MM.1S (cell line): ENCODE measurements around the gene CYP17A1.

Experiments
- EZH2phosphoT487 ChIP-seq: fragments of 300-600 bp; sonication (generic); IDR thresholded peaks from 2 replicates; pipeline ENCODE4 v1.6.1; 2018; ENCODE audit warnings: antibody characterized with exemption, low read length
- TF ChIP-seq, protein P1 (sequence below): fragments of 300-600 bp; sonication (generic); IDR thresholded peaks from 2 replicates; pipeline ENCODE4 v1.5.1; 2016; ENCODE audit warnings: antibody characterized with exemption, low read length, mixed read lengths

DNA sequence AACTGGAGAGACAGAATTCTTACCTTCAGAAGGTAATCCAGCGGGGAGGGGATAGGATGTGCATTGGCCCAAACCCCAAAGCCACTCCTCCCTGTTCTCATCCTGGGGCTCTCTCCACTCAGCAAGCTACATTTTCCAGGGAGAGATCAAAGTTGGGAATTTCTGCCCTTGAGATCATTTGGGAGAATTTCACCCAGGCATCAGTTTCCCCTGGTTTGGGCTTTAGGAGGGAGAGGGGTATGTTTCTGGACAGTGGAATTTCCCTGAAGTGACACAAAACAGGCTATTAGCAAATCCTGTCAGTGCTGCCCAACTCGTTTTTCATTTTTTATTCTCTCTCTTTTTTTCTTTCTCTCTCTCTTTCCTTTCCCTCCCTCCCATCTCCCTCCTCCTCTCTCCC lies 35.7 kb downstream of the CYP17A1 start:
- TF ChIP-seq, protein P1, sequence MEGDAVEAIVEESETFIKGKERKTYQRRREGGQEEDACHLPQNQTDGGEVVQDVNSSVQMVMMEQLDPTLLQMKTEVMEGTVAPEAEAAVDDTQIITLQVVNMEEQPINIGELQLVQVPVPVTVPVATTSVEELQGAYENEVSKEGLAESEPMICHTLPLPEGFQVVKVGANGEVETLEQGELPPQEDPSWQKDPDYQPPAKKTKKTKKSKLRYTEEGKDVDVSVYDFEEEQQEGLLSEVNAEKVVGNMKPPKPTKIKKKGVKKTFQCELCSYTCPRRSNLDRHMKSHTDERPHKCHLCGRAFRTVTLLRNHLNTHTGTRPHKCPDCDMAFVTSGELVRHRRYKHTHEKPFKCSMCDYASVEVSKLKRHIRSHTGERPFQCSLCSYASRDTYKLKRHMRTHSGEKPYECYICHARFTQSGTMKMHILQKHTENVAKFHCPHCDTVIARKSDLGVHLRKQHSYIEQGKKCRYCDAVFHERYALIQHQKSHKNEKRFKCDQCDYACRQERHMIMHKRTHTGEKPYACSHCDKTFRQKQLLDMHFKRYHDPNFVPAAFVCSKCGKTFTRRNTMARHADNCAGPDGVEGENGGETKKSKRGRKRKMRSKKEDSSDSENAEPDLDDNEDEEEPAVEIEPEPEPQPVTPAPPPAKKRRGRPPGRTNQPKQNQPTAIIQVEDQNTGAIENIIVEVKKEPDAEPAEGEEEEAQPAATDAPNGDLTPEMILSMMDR, result no peak
- no peak for TF ChIP-seq EZH2phosphoT487
